Parathyroid adenoma (tissue), 2 donors: Measurements from ENCODE around the gene SPATA13.

ENCODE experiments used
- H2AFZ ChIP-seq: fragments of 300-600 bp; sonication (generic); one replicate; pipeline ENCODE4 v1.7.0; 2017; ENCODE audit warnings: antibody characterized with exemption, mild to moderate bottlenecking
- H3K27ac ChIP-seq: fragments of 300-600 bp; sonication (generic); one replicate; pipeline ENCODE4 v1.7.0; 2017
- H3K27me3 ChIP-seq: fragments of 300-600 bp; sonication (generic); one replicate; pipeline ENCODE4 v1.7.0; 2017; ENCODE audit warnings: low read length; ENCODE audit not compliant: control insufficient read depth, insufficient read depth
- H3K36me3 ChIP-seq: fragments of 300-600 bp; sonication (generic); one replicate; pipeline ENCODE4 v1.7.0; 2017; ENCODE audit warnings: low read length; ENCODE audit not compliant: control insufficient read depth, insufficient read depth
- H3K4me1 ChIP-seq: fragments of 300-600 bp; sonication (generic); one replicate; pipeline ENCODE4 v1.7.0; 2017; ENCODE audit warnings: control low read depth
- H3K4me2 ChIP-seq: fragments of 300-600 bp; sonication (generic); one replicate; pipeline ENCODE4 v1.7.0; 2017; ENCODE audit warnings: low read length
- H3K4me3 ChIP-seq: fragments of 300-600 bp; sonication (generic); one replicate; pipeline ENCODE4 v1.7.0; 2017; ENCODE audit warnings: low read depth, low read length
- H3K79me2 ChIP-seq: fragments of 300-600 bp; sonication (generic); one replicate; pipeline ENCODE4 v1.7.0; 2017; ENCODE audit warnings: control low read depth
- H3K9ac ChIP-seq: fragments of 300-600 bp; sonication (generic); one replicate; pipeline ENCODE4 v1.7.0; 2017; ENCODE audit warnings: mild to moderate bottlenecking
- H3K9me3 ChIP-seq: fragments of 300-600 bp; sonication (generic); one replicate; pipeline ENCODE4 v1.7.0; 2017; ENCODE audit warnings: low read length; ENCODE audit not compliant: control insufficient read depth
- TF ChIP-seq, protein P1 (sequence below): fragments of 300-600 bp; sonication (generic); IDR thresholded peaks from one replicate; pipeline ENCODE4 v1.7.0; 2017; ENCODE audit warnings: antibody characterized with exemption, mild to moderate bottlenecking
- donor health status: primary hyperparathyroidism.

The SPATA13 gene

DNA sequence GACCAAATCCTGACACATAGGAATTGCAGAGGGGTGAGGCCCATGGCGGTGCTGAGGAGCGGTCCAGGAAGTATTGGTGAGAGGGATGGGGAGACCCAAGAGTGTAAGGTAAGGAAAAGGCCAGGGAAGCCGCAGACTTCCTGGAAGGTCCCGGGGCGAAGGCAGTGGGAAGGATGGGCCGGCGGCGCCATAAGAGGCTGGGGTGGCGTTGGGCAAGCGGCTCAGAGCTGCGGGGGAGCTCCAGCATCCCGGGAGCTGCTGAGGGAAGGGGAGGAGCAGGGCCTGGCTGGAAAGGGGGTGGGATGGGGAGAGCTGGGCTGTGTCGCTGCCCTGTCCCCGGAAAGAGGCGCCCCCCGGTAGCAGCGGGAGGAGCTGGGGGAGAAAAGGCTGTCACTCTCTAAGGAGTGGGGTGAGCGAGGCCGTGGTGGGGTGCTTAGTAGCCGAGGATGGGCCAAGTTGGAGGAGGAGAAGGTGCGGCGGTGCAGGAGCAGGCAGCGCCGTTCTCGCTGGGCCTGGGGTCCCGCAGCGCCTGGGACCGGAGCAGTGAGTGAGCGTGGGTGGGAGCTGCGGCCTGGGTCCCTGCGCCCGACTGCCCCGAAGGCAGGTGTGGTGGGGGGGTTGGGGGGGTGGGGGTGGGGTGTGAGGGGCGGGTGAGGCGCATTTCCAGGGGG, 179.6 kb downstream of the SPATA13 start:
- no peak overlapping the region for H3K27ac ChIP-seq
- H3K9ac ChIP-seq = no peak overlapping the region
- H2AFZ ChIP-seq = no peak overlapping the region
- no peaks in the 10 kb centered on the region for H3K4me1 ChIP-seq
- H3K9me3 ChIP-seq = no peaks in the 10 kb centered on the region
- TF ChIP-seq, protein P1, sequence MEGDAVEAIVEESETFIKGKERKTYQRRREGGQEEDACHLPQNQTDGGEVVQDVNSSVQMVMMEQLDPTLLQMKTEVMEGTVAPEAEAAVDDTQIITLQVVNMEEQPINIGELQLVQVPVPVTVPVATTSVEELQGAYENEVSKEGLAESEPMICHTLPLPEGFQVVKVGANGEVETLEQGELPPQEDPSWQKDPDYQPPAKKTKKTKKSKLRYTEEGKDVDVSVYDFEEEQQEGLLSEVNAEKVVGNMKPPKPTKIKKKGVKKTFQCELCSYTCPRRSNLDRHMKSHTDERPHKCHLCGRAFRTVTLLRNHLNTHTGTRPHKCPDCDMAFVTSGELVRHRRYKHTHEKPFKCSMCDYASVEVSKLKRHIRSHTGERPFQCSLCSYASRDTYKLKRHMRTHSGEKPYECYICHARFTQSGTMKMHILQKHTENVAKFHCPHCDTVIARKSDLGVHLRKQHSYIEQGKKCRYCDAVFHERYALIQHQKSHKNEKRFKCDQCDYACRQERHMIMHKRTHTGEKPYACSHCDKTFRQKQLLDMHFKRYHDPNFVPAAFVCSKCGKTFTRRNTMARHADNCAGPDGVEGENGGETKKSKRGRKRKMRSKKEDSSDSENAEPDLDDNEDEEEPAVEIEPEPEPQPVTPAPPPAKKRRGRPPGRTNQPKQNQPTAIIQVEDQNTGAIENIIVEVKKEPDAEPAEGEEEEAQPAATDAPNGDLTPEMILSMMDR = no peak
- H3K4me2 ChIP-seq = no peak overlapping the region
- no peaks in the 10 kb centered on the region for H3K79me2 ChIP-seq
- no peaks in the 10 kb centered on the region for H3K36me3 ChIP-seq
- H3K27me3 ChIP-seq = no peaks in the 10 kb centered on the region
- no peak overlapping the region for H3K4me3 ChIP-seq

DNA sequence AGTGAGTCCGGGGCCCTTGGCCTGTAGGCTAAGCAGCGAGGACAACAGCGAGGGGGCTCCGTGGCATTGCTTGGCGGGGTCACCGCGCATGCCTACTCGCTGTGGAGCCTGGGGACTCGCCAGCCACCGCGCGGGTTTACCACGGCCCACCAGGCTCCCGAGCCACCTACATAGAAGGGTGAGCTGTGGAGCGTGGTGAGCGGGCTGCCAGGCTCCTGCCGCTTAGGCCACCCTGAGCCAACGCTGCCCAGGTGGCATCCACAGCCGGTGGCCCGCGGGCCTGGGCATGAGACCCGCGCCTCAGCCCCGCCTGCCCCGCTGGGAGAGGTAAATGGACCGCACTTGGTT, 180.1 kb downstream of the SPATA13 start:
- Histone ChIP-seq H3K27me3 (no peaks in the 10 kb centered on the region), H3K79me2 (no peaks in the 10 kb centered on the region), H3K9ac (no peak overlapping the region), H3K27ac (no peak overlapping the region), H3K36me3 (no peaks in the 10 kb centered on the region), H2AFZ (no peak overlapping the region), H3K4me2 (no peak overlapping the region), H3K4me1 (no peaks in the 10 kb centered on the region), H3K9me3 (no peaks in the 10 kb centered on the region), H3K4me3 (no peak overlapping the region)
- TF ChIP-seq, protein P1 = no peak

DNA sequence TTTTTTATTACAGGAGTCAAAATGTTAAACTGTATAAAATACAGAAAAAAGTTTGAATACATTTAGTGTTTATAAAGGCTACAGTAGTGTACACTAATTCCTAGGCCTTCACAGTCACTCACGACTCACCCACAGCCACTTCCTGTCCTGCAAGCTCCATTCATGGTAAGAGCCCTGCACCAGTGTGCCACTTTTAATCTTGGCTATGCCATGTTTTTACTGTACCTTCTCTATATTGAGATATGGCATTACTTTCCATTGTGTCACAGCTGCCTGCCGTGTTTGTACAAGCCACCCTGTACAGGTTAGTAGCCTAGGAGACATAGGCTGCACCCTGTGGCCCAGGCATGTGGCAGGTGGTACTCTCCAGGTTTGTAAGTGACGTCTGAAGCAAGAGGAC, 180.9 kb downstream of the SPATA13 start:
- TF ChIP-seq, protein P1 = no peak

DNA sequence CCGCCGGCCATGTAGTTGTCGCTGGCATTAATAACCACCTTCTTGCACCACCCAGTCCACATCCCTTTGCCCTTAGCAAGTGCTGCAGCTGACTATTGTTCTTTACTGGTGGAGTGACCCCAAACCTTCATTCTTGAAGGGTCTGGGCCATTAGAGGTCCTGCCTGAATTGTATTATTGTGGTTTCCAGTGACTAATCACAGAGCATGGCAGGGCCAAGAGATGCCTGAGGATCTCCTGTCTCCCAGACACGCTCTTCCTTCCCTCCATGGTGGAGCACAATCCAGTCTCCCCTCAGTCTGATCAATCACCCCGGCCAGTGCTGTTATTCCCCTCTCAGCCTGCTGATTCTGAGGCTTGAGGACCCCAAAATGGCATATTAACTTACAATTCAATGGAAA, 187.9 kb downstream of the SPATA13 start:
- TF ChIP-seq, protein P1 = no peak
- no peak overlapping the region for H3K4me3 ChIP-seq
- no peaks in the 10 kb centered on the region for H3K36me3 ChIP-seq
- H3K4me2 ChIP-seq = no peak overlapping the region
- no peaks in the 10 kb centered on the region for H3K9me3 ChIP-seq
- H3K79me2 ChIP-seq = no peaks in the 10 kb centered on the region
- no peak overlapping the region for H3K27ac ChIP-seq
- H3K27me3 ChIP-seq = no peaks in the 10 kb centered on the region
- H3K9ac ChIP-seq = no peak overlapping the region
- H3K4me1 ChIP-seq = no peaks in the 10 kb centered on the region
- H2AFZ ChIP-seq = no peak overlapping the region

More for the DNA sequence above, 180.9 kb downstream of the SPATA13 start:
- Histone ChIP-seq H3K4me1 (no peaks in the 10 kb centered on the region), H3K4me2 (no peak overlapping the region), H2AFZ (no peak overlapping the region), H3K4me3 (no peak overlapping the region), H3K36me3 (no peaks in the 10 kb centered on the region), H3K27me3 (no peaks in the 10 kb centered on the region), H3K9me3 (no peaks in the 10 kb centered on the region), H3K27ac (no peak overlapping the region), H3K9ac (no peak overlapping the region), H3K79me2 (no peaks in the 10 kb centered on the region)
